DND-41 (cell line): ENCODE measurements around the gene ERC1.

Experiments used
- EZH2 ChIP-seq: IDR thresholded peaks from 3 replicates; pipeline ENCODE4 v1.6.1; 2012; ENCODE audit warnings: borderline replicate concordance, low read depth, mild to moderate bottlenecking, moderate library complexity, low read length, inconsistent platforms; ENCODE audit not compliant: severe bottlenecking
- TF ChIP-seq, protein P1 (sequence below): IDR thresholded peaks from 2 replicates; pipeline ENCODE4 v1.5.1; 2012; ENCODE audit warnings: borderline replicate concordance, low read length, moderate library complexity, mild to moderate bottlenecking; ENCODE audit not compliant: poor library complexity, severe bottlenecking; ENCODE audit errors: extremely low read depth

DNA sequence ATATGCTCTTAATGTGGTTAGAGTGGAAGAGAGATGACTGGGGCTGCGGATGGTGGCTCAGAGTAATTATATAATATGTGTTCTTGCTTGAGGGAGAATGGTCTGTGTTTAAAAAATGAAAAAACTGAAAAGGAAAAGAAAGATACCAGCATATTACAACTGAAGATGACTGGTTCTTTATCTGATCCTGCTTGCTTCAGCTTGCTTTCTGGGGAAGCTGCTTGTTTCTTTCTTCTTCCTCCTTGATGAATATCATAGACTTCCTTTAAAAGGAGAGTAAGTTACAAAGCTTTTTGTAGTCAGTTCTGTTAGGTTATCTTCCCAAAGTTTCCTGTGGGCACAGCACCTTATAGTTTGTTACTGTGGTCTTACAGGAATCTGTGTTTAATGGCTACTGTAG lies 210.9 kb downstream of the ERC1 start:
- TF ChIP-seq, protein P1, sequence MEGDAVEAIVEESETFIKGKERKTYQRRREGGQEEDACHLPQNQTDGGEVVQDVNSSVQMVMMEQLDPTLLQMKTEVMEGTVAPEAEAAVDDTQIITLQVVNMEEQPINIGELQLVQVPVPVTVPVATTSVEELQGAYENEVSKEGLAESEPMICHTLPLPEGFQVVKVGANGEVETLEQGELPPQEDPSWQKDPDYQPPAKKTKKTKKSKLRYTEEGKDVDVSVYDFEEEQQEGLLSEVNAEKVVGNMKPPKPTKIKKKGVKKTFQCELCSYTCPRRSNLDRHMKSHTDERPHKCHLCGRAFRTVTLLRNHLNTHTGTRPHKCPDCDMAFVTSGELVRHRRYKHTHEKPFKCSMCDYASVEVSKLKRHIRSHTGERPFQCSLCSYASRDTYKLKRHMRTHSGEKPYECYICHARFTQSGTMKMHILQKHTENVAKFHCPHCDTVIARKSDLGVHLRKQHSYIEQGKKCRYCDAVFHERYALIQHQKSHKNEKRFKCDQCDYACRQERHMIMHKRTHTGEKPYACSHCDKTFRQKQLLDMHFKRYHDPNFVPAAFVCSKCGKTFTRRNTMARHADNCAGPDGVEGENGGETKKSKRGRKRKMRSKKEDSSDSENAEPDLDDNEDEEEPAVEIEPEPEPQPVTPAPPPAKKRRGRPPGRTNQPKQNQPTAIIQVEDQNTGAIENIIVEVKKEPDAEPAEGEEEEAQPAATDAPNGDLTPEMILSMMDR, result no peak
- no peak for TF ChIP-seq EZH2
